Muscle of back (tissue), 13 donors: Measurements from ENCODE around the gene THBD. TPM values are rescaled to one million over a fixed set of nuclear protein-coding genes. Genes with fewer than 3 reads are reported as not detected.

Experiments used
- DNase-seq, 3 donors: peaks; one replicate each; pipeline versions ENCODE4 v3.0.0 to v3.0.0-alpha.2; 2013
- long read RNA-seq, 9 donors: transcript quantifications; one replicate each; lab custom pipeline, GENCODE V29; 2026
- polyA plus RNA-seq, 10 donors: library from polyadenylated mRNA; unstranded; fragments of 120-200 nt; gene quantifications; one replicate each; pipeline ENCODE4 v1.2.1, GENCODE V29; 2013; ENCODE audit not compliant: insufficient read length in 10 of 10

THBD gene, protein sequence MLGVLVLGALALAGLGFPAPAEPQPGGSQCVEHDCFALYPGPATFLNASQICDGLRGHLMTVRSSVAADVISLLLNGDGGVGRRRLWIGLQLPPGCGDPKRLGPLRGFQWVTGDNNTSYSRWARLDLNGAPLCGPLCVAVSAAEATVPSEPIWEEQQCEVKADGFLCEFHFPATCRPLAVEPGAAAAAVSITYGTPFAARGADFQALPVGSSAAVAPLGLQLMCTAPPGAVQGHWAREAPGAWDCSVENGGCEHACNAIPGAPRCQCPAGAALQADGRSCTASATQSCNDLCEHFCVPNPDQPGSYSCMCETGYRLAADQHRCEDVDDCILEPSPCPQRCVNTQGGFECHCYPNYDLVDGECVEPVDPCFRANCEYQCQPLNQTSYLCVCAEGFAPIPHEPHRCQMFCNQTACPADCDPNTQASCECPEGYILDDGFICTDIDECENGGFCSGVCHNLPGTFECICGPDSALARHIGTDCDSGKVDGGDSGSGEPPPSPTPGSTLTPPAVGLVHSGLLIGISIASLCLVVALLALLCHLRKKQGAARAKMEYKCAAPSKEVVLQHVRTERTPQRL
- polyA plus RNA-seq: 10 to 100 TPM in 2 of 10 donors, 1 to 10 TPM in 8; 5.7 to 13.2 (median 8.8) TPM
- long read RNA-seq, donor 1, full-length matches to known transcripts: 6 of 6 reads
- long read RNA-seq, donor 1, partial matches to known transcripts: 0 of 6 reads
- long read RNA-seq, donor 1, other reads (novel, unspliced or antisense): 0 of 6 reads
- long read RNA-seq, donor 2, full-length matches to known transcripts: 5 of 5 reads
- long read RNA-seq, donor 2, partial matches to known transcripts: 0 of 5 reads
- long read RNA-seq, donor 2, other reads (novel, unspliced or antisense): 0 of 5 reads
- long read RNA-seq, donor 3: 0 reads
- long read RNA-seq, donor 4, full-length matches to known transcripts: 8 of 8 reads
- long read RNA-seq, donor 4, partial matches to known transcripts: 0 of 8 reads
- long read RNA-seq, donor 4, other reads (novel, unspliced or antisense): 0 of 8 reads
- long read RNA-seq, donor 5, full-length matches to known transcripts: 30 of 30 reads
- long read RNA-seq, donor 5, partial matches to known transcripts: 0 of 30 reads
- long read RNA-seq, donor 5, other reads (novel, unspliced or antisense): 0 of 30 reads
- long read RNA-seq, donor 6, full-length matches to known transcripts: 11 of 11 reads
- long read RNA-seq, donor 6, partial matches to known transcripts: 0 of 11 reads
- long read RNA-seq, donor 6, other reads (novel, unspliced or antisense): 0 of 11 reads
- long read RNA-seq, donor 7, full-length matches to known transcripts: 6 of 6 reads
- long read RNA-seq, donor 7, partial matches to known transcripts: 0 of 6 reads
- long read RNA-seq, donor 7, other reads (novel, unspliced or antisense): 0 of 6 reads
- long read RNA-seq, donor 8, full-length matches to known transcripts: 12 of 12 reads
- long read RNA-seq, donor 8, partial matches to known transcripts: 0 of 12 reads
- long read RNA-seq, donor 8, other reads (novel, unspliced or antisense): 0 of 12 reads
- long read RNA-seq, donor 9, full-length matches to known transcripts: 3 of 3 reads
- long read RNA-seq, donor 9, partial matches to known transcripts: 0 of 3 reads
- long read RNA-seq, donor 9, other reads (novel, unspliced or antisense): 0 of 3 reads

DNA sequence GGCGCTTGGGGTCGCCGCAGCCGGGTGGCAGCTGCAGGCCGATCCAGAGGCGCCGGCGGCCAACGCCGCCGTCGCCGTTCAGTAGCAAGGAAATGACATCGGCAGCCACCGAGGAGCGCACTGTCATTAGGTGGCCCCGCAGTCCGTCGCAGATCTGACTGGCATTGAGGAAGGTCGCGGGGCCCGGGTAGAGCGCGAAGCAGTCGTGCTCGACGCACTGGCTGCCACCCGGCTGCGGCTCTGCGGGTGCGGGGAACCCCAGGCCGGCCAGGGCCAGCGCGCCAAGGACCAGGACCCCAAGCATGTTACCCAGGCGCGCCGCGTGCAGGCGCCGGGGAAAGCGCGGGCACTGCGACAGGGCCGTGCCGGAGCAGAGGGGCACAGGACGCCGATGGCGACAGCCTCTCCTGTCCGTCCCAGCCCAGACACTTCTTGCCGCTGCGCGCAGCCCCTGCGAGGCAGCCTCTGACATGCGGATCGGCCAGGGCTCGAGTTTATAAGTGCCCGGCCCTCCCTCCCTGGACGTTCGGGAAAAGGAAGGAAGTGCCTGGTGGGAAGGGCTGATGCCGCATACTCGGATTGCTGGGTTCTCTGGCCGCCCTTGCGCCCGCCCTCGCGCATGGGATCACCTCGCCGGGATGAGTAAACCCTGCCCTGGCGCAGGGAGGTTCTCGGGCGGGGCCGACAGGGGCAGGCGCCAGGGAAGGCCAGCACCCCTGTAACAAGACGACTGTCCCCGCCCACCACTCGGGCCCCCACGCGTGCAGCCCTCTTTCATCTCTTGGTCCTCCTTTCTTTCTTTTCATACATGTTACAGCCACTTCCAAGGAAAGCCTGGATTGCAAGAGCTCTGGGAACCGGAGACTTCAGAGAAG, at the start of gene THBD:
Gene THBD (minus strand): TSS at position 472 of the 875 bp plus-strand sequence. CDS start 168 bp downstream, at position 304.
- DNase-seq: peak in 2 of 3 donors; percentile 57 to 83

DNA sequence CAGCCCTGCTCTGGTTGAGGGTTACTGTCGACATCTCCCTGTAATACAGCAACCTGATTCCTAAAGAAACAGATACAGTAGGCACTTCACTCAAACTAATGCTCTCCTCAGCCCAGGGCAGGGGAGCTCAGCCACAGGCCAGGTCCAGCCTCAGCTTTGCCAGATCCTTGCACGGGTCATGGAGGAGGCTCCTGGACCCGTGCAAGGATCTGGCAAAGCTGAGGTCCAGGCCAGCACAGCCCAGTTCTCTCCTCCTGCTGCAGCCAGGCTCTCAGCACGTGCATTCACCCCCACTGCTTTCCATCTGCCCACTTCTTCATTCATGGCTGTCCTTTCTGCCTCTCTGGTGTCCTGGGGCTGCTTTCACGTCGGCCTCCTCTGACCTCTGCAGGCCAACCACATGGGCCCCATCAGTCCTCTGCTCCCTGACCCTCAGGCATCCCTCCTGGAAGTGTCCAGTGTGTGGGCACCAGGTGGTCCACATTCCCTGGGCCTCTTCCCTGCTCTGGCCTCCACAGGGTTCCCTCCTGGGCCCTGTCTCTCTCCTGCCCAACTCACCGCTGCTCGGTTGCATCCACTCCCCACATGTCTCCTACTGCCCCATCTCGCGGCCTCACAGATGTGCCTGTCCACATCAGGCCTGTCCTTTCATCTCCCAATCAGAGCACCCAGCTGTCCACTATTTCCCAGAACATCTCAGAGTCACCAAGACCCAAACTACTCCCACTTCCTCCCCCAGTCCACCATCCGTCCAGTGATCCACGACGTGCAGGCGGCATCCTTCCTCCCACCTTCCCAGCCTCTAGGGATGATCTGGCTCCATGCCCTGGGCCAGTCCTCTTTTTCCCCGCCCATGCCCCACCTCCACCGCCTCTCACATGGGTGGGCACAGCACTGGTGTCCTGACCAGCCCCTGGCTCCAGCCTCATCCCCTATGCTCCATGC, 48.4 kb upstream of the THBD start:
- DNase-seq: no peak

DNA sequence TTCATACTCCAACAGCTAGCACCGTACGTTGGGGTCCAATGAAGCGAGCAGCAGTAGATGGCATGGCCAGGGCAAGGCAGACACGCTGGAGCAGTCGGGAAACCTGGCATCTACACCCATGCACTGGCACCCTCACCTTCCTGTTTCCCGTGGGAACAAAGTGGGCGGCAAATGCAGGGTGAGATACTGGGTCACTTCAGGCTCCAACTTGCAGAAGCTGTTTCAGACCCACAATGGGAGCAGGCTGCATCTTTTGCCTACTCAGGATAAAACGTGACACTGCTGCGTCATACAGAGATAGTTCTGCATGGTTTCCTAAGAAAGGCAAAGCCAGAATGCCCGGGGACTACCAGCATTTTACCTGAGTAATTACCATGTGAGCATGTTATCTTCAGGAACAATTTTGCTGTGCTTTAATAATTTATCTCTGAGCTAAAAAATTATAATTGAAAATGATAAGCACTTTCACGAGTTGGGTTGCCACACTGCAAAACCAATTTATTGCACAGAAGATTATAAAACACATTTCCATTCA, 47.6 kb upstream of the THBD start:
- no peak for DNase-seq

DNA sequence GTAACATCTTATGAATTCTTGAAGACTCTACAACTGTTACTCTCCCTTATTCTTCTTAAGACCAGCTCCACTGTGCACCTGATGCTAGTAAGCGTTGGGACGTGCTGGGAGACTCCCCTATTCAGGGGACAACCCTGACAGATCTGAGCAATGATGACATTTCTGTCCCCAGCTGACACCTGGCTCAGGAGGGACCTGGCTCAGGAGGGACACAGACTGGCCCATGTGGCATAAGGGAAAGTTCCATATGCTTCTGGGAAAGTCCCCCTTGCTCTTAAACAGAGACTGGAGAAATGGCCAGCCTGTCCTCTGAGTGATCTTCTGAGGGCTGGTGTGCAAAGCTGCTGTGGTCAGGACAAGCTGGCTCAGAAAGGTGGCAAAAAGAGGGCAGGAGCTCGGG, 46.6 kb upstream of the THBD start:
- no peak for DNase-seq

DNA sequence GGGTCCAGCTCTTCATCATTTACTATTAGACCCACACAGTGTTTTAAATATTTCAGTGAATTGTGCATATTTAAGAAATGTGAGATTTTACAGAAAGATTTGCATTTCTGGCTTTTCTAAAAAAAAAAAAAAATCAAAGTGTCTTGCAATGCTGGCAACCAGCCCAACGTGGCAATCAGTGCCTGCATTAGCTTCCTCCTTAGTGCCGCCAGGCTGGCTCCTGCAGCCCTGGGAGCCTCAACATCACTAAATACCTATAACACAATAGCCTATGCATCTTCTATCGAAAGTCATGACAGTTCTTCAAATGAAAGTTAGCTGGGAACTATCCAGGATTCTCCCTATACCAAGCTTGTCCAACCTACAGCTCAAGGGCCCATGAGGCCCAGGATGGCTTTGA, 46.0 kb upstream of the THBD start:
- DNase-seq: no peak

DNA sequence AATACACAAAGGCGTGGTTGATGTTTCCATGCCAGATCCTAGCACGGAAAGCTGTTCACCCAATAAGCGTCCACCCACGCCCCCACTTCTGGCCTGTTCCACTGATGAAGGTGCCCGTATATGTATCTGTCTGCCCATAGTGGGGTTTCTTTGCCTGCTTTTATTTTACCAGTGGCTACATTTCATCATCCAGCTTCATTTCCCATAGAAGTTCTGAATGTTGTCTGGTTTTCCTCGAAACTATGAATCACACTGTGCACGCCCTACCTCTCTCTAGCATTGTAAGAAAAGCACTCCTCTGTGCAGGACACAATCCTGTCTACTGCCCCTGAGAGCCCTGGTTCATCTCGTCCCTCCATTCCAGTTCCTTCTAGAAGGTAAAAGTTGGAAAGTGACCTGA, 45.5 kb upstream of the THBD start:
- DNase-seq: no peak

DNA sequence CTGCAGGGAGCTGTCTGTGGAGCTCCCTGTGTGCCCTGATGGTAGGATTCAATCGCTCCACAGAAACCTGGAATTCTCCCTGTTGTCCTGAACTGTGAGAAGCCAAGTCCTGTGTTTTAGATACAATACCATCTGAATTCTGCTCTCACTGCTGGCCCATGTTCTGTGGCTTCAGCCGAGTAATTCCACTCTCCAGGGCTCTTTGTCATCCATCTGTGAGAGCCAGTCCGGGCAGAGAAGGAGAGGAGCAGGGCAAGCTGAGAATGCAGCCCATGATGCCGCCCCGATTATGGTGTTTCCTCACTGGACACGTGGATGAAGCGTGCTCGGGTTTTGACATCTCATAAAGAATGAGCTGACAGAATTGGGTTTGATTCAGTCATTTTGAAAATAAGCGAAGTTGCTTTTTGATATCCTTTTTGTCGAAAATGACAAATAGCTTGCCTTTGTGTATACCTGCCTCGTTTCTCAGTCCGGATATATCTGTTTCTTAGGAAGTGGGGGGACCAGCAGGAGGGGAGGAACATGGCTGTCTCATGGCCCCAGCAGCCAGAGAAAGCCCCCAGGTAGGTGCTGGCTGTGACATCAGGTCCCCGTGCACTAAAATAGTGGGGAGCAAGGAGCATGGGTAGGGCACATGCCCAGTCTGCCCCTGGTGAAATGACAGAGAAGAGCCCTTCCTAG, 44.9 kb upstream of the THBD start:
- no peak for DNase-seq

DNA sequence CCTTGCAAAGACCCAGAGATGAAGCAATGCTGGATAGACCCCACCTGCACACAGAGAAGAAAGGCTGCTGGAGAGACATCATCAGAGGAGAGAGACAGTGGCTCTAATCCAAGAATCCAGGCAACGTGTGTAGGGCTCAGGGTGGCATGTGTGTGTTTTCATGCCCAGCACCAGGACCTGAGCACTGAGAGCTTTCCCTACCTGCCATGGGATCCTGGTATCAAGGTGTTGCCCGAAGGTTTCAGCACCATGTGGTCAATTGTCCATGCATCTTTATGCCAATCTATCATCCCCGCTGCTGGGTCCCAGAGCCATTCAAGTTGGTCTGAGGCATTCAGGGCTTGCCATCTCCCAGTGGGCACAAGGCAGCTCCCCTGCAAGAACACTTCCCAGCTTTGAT, 44.1 kb upstream of the THBD start:
- no peak for DNase-seq

DNA sequence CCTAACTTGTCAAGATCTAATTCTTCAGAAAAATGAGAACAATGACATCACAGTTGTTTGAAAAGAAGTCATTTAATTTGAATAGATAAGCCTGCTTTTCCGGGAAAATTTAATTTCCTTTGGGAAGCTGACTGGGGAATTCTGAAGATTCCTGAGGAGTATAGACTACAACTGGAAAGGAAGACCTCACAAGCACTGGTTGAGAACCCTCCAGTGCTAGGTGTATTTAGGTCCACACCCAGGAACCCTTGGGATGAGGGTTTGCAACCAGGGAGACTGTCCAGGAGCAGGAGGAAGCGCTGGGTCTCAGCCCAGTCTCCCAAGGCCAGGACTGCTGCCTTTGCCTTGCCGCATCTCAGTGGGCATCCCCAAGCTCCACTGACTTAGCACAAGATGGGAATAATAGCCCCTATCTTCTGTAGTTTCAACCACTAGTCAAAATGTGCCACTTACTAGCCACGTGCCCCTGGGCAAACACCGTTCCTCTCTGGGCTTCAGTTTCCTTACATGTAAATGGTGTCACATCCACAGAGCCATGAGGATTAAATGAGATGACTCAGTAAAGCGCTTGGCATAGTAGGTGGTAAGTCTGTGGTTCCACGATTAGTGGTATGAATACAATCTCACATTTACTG, 43.5 kb upstream of the THBD start:
- no peak for DNase-seq

DNA sequence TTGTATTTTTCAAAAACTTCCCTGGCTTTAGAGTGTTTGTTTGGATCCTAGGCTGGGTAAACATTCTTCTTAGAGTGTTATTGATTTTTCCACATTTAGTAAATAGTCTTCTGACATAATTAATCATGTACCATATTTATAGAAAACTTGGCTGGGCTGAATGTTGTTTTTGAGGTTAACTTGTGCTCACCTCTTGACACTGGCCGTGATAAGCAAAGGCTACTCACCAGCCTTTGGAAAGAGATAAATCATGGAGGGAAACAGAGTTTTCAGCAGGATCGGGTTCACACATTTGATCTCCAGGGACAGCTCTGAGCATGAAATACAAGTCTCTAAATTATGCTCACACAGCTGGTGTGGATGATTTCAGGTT, 42.9 kb upstream of the THBD start:
- no peak for DNase-seq

DNA sequence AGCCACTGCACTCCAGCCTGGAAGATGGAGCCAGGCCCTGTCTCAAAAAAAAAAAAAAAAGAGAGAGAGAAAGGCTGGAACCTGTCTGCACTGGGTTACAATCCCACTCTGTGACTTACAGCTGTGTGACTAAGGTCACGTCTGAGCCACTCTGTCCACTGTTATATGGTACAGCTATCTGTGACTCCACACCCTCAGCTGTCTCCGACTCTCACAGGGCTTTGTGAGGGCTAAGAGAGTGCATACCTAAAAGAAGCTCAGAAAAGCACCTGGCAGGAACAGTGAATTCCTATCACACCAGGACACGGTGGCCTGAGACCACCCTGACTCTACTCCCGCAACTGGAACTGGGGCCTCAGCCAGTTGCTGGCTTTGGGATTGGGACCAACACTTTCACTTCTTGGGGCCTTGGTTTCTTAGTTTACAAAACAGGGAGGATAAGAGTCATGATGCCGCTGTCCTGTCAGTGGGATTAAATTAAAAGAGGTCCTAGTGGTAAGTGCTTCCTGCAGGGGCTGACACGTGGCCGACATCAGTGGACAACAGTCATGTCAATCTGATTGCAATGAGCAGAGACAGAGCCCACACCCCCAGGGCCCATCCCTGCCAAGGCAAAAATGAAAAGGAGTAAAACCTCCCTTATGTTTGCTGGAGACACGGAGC, 42.4 kb upstream of the THBD start:
- DNase-seq: no peak

DNA sequence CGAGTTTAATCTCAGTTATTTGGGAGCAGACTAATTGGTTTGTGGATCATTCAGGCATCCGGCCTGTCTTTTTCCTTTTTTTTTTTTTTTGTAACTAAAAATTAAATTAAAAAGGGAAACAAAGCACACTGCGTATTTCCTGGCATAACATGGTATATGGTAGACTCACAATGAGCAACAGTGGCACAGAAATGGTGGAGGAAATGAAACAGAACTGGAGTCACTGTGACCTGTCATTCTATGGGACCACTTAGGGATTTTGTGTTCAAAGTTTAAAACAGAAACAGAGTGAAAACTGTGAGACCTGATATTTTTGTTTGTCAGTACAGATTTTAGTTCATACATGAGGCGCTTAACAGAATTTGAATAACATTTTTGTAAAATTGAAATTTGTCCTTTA, 41.4 kb upstream of the THBD start:
- DNase-seq: no peak

DNA sequence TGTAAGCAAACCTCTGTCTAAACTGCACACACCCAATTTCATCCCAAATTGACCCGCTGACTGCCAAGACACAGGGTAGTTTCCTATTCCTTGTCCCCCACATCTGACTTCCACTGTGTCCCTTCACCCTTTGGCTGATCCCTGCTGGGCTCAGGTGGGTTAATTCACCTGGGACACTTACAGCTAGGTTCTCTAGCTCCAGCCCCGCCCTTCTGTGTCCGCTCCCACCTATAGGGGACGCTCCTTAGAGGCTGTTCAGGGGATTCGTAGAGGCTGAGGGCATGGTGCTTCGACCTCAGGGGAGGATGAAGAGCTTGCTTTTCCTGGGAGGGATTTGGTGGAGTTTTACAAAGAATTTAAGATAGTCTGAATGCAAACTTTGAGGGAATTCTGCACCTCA, 40.7 kb upstream of the THBD start:
- no peak for DNase-seq

DNA sequence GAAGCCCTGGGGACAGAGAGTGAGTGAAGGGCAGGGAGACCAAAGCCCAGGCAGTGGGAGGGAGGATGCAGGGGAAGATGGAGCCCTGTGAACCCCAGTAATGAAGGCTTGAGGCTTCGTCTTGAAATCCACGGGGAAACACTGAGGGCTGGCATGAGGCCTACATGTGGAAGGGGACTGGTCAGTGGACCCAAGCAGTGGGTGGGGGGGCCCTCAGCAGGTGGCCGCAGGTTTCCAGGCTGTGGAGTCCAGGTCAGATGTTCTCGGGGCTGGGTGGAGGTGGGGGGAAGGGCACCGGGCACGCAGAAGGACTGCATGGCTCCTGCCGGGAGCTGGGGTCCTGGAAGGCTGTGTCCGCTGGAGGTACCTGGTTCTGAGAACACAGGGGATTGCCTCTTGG, 39.4 kb upstream of the THBD start:
- DNase-seq: no peak

DNA sequence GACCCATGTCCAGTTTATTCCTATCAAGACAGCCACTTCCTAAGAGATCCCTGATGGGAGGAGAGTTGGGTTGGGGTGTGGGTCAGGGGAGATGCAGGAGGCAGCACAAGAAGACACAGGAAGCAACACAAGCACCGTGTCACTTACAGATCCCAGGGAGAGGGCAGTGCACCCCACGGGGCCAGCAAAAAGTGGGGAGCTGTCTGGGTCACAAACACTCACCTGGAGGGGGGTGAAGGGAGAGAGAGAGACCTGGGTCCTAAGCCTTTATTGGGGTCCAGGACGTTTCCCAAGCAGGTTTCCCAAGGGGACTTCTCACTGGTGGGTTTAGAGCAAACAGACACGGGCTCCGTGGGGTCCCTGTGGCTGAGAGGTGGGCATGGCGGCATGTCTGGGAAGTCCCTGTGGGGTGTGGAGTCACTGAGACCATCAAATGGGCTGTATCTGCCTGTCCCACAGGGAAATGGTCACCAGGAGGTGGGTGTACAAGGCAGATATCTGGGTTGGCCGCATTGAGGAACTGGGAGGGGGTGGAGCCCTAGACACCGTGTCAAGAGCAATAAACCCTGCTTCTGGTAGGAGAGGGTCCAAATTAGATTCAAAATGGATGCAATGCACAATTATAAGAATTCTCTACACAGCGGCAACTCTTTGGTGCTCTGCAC, 38.2 kb upstream of the THBD start:
- no peak for DNase-seq

DNA sequence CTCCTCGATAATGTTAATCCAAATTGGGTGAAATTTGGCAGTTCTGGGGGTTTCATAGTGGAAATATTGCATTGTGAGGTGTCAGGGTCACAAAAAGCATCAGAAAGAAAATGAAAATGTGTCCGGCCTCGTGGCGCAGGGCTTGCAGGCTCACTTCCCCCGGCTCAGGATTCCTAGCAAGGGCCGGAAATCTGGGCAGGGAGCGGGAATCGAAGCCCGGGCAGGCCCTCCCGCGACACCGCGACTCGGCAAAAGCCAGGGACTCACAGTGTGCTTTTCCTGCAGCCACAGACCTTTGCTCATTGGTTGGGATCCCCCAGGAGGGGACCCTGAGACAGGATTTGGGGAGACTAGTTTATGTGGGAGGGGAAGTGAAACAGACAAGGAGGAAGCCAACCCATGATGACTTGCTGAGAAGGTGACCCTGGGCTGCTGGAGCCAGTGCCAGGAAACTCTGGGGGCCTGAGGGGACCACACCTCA, 37.5 kb upstream of the THBD start:
- peak in 1 of 3 donors; percentile 58 for DNase-seq
